Left ventricle myocardium inferior (tissue), 1 donor: ENCODE measurements around the gene LCE1E. TPM values are rescaled to one million over a fixed set of nuclear protein-coding genes. Genes with fewer than 3 reads are reported as not detected.

Source experiments
- DNase-seq: peaks from one replicate; pipeline ENCODE4 v3.0.0-alpha.2; 2020
- H3K27ac ChIP-seq: fragments of 200-600 bp; replicated peaks from 2 replicates; pipeline ENCODE4 v1.8.0; 2021
- H3K27me3 ChIP-seq: fragments of 200-600 bp; 2 replicates; pipeline ENCODE4 v1.8.0; 2021; ENCODE audit warnings: low read depth
- H3K36me3 ChIP-seq: fragments of 200-600 bp; 2 replicates; pipeline ENCODE4 v1.8.0; 2021
- H3K4me1 ChIP-seq: fragments of 200-600 bp; 2 replicates; pipeline ENCODE4 v1.8.0; 2021
- H3K4me3 ChIP-seq: fragments of 200-600 bp; 2 replicates; pipeline ENCODE4 v1.8.0; 2021; ENCODE audit warnings: mild to moderate bottlenecking, moderate library complexity
- H3K9me3 ChIP-seq: fragments of 200-600 bp; replicated peaks from 2 replicates; pipeline ENCODE4 v1.8.0; 2021
- CTCF ChIP-seq: fragments of 200-600 bp; IDR thresholded peaks from 2 replicates; pipeline ENCODE4 v1.8.0; 2021; ENCODE audit warnings: antibody characterized with exemption, mild to moderate bottlenecking, borderline replicate concordance
- intact Hi-C: fragments of 100-400 bp; cut with micrococcal nuclease; formaldehyde crosslinking; loops from one replicate; pipeline ENCODE4 v1.11.0; 2022
- total RNA-seq: library from RNA; stranded (reverse); fragmentation: NEBNext Ultra II Directional; extraction: Animal tissue kit (Norgen Biotek cat#: 25700); gene quantifications from one replicate; pipeline ENCODE4 v1.2.1, GENCODE V29; 2021
- donor health status: DM: no; HTN: yes; CAD: no; lungs with severe emphysema.

The LCE1E gene
- total RNA-seq, 1 donor from 2014 or later, result not detected

DNA sequence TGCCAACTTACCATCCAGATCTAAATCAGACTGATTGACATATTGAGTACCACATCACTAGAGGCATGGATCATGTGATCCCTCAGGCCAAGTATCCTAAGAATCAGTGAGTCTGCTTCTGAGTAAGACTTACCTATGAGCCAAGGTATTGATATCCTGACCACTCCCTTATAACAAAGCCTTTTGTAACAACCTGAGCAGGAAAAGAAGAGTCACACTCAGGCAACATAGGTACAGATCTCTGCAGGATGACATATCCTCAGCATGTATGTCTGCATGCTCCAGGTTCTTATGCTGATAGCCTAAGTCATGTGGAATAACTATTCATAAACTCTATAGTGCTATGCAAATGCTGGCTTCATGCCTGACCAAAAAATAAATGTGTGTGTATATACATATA is 38.9 kb downstream of the LCE1E start:
- no peaks in the 10 kb centered on the region for H3K9me3 ChIP-seq
- H3K4me1 ChIP-seq, result no peaks in the 10 kb centered on the region
- no peak for DNase-seq
- H3K4me3 ChIP-seq, result no peak overlapping the region
- H3K27me3 ChIP-seq, result peaks cover 11% of the 10 kb centered on the region
- no peaks in the 10 kb centered on the region for H3K36me3 ChIP-seq
- intact Hi-C loops, result no loop called here
- no peak for TF ChIP-seq CTCF
- H3K27ac ChIP-seq, result no peak overlapping the region

- Histone ChIP-seq H3K27me3 (peaks cover 19% of the 10 kb centered on the region), H3K27ac (no peak within 1 kb of the TSS), H3K9me3 (no peaks in the 10 kb centered on the region), H3K4me1 (no peaks in the 10 kb centered on the region), H3K36me3 (no peaks in the 10 kb centered on the region), H3K4me3 (no peak within 1 kb of the TSS)
- intact Hi-C loops, result no loop called here
- no peak for DNase-seq
- no peak for TF ChIP-seq CTCF
Observed at GRCh38 chr1:152827173-152827572, 41.1 kb downstream of the LCE1E start, which contains the start of gene LCE1A. LCE1A (plus strand) TSS chr1:152827473; CDS start chr1:152827473, 0 bp downstream.

DNA sequence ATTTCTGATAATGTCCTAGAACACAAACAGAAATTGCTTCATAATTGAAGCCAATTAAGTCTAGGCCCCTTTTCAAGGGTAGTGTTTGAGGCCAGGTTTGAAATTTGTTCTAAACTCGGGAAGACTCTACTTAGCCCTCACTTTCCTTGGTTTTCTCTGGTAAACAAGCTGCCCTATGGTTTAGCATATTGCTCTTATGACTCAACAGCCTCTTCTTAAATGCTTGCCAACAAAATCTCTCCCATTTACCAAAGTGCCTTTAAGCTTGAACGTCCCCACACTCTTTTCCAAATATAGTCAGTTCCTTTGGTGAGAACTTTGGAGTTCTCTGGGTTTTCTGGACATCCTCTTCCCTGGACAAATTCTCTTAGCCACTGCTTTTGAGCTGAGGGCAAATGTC is 50.8 kb downstream of the LCE1E start:
- Histone ChIP-seq H3K27ac (no peak overlapping the region), H3K4me1 (no peaks in the 10 kb centered on the region), H3K36me3 (no peaks in the 10 kb centered on the region), H3K9me3 (no peaks in the 10 kb centered on the region), H3K4me3 (no peak overlapping the region), H3K27me3 (peaks cover 5% of the 10 kb centered on the region)
- TF ChIP-seq CTCF, result no peak
- intact Hi-C loops, result no loop called here
- no peak for DNase-seq

Other genes with a start within 250 kb of the LCE1E start
- gene LCE3E, start 219.5 kb upstream of the LCE1E start, total RNA-seq, result not detected
- gene LCE3D, start 205.7 kb upstream of the LCE1E start, total RNA-seq, result not detected
- not detected for gene LCE3C, start 186.0 kb upstream of the LCE1E start, total RNA-seq
- gene LCE3B, start 172.4 kb upstream of the LCE1E start, total RNA-seq, result not detected
- not detected for gene LCE3A, start 163.2 kb upstream of the LCE1E start, total RNA-seq
- gene LCE2D, start 122.9 kb upstream of the LCE1E start, total RNA-seq, result not detected
- gene LCE2C, start 111.0 kb upstream of the LCE1E start, total RNA-seq, result not detected
- gene LCE2B, start 100.1 kb upstream of the LCE1E start, total RNA-seq, result not detected
- gene LCE2A, start 87.9 kb upstream of the LCE1E start, total RNA-seq, result not detected
- not detected for gene LCE4A, start 78.1 kb upstream of the LCE1E start, total RNA-seq
- not detected for gene KPRP, start 28.2 kb upstream of the LCE1E start, total RNA-seq
- not detected for gene LCE1F, start 11.1 kb upstream of the LCE1E start, total RNA-seq
- not detected for gene LCE1D, start 10.5 kb downstream of the LCE1E start, total RNA-seq
- gene LCE1C, start 20.4 kb downstream of the LCE1E start, total RNA-seq, result not detected
- not detected for gene LCE1B, start 25.7 kb downstream of the LCE1E start, total RNA-seq
- not detected for gene LCE1A, start 41.2 kb downstream of the LCE1E start, total RNA-seq
- gene LCE6A, start 56.6 kb downstream of the LCE1E start, total RNA-seq, result not detected
- gene LCE7A, start 73.7 kb downstream of the LCE1E start, total RNA-seq, result not detected
- not detected for gene SMCP, start 92.1 kb downstream of the LCE1E start, total RNA-seq
- not detected for gene IVL, start 122.3 kb downstream of the LCE1E start, total RNA-seq
- gene SPRR5, start 160.9 kb downstream of the LCE1E start, total RNA-seq, result not detected
- not detected for gene SPRR4, start 184.4 kb downstream of the LCE1E start, total RNA-seq
- gene SPRR1A, start 197.8 kb downstream of the LCE1E start, total RNA-seq, result not detected
- not detected for gene SPRR3, start 215.5 kb downstream of the LCE1E start, total RNA-seq
- gene SPRR1B, start 244.9 kb downstream of the LCE1E start, total RNA-seq, result not detected